D721Med (cell line): ENCODE results near the gene RPS10.
A peak's percentile ranks its signal among the peaks of the same experiment; 100 is the strongest.

Experiments used
- DNase-seq: peaks from one replicate; pipeline ENCODE4 v3.0.0; 2011; ENCODE audit warnings: low spot score; ENCODE audit not compliant: insufficient read length
- FAIRE-seq: peaks from 2 replicates; lab custom pipeline; 2011; peaks lifted over from hg19 to GRCh38; lab: Jason Lieb, UNC
- CTCF ChIP-seq: IDR thresholded peaks from 2 replicates; pipeline ENCODE4 v1.5.1; 2012; ENCODE audit warnings: mild to moderate bottlenecking, control low read depth; ENCODE audit not compliant: insufficient read depth; ENCODE audit errors: missing control alignments

The RPS10 gene

GRCh38 chr6:34466242-34467185 is 40.6 kb upstream of the RPS10 start:
- FAIRE-seq = no peak
- no peak for DNase-seq
- TF ChIP-seq CTCF = no peak

GRCh38 chr6:34465531-34466241 is 39.8 kb upstream of the RPS10 start, which contains the start of gene PACSIN1:
PACSIN1 (plus strand) TSS chr6:34466076; CDS start chr6:34526306, 60,230 bp downstream.
- DNase-seq (peak; percentile 97), FAIRE-seq (no peak)
- TF ChIP-seq CTCF = no peak

GRCh38 chr6:34463849-34464248 is 38.0 kb upstream of the RPS10 start:
- no peak for DNase-seq

DNA sequence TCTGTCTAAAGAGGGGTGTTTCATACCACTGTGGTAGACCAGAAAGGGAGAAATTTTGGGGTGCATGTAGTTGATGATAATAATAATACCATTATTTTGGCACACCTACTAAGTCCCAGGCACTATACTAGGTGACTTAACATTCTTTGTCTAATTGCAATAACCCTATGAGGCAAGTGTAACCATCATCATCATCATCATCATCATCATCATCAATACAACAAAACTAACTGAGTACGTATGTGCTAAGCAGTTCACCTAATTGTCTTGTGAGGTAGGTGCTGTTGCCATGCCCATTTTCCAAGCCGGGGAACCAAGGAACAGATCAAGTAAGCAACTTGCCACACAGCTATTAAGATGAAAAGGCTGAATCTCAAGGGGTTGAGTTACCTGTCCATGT is 37.4 kb upstream of the RPS10 start:
- DNase-seq (no peak), FAIRE-seq (no peak)
- no peak for TF ChIP-seq CTCF

More at GRCh38 chr6:34463849-34464248, 38.0 kb upstream of the RPS10 start:
- no peak for TF ChIP-seq CTCF
- FAIRE-seq = no peak

GRCh38 chr6:34462551-34462971 is 36.7 kb upstream of the RPS10 start:
- DNase-seq (peak; percentile 80), FAIRE-seq (no peak)

DNA sequence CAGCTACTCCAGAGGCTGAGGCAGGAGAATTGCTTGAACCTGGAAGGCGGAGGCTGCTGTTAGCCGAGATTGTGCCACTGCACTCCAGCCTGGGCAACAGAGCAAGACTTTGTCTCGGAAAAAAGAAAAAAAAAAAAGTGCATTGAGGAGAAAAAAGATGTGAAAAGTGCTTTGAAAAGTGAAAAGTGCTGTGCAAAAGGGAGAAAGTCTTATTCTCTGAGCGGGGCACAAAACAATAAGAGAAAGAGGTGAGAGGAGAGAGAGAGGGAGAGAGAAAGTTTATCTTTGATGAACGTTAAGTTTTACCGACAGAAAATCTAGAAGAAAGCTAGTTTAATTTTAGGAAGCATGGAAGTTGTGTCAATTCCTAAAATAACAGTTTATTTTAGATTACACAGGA is 36.1 kb upstream of the RPS10 start:
- no peak for DNase-seq
- no peak for FAIRE-seq
- no peak for TF ChIP-seq CTCF

More at GRCh38 chr6:34462551-34462971, 36.7 kb upstream of the RPS10 start:
- no peak for TF ChIP-seq CTCF
